ENCODE measurements around the gene USP3.

DNA sequence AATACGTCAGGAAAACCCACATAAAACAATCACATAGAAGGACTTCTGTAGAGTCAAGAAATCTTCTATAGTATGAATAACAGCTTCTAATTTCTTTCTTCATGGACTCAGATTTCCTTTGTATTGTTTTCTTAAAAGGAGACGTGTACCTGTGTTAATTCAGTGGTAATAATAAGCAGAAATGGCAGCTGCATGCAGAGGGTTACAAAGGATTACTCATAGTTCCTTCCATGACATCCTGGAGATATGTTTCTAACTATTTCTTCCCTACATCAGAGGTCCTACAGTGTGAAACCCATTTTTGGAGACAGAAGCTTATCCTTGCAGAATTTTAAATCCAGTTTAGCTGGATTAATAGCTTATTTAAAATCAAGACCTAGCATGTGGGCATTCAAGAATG is 128.9 kb downstream of the USP3 start:
- TF ChIP-seq, protein P1, sequence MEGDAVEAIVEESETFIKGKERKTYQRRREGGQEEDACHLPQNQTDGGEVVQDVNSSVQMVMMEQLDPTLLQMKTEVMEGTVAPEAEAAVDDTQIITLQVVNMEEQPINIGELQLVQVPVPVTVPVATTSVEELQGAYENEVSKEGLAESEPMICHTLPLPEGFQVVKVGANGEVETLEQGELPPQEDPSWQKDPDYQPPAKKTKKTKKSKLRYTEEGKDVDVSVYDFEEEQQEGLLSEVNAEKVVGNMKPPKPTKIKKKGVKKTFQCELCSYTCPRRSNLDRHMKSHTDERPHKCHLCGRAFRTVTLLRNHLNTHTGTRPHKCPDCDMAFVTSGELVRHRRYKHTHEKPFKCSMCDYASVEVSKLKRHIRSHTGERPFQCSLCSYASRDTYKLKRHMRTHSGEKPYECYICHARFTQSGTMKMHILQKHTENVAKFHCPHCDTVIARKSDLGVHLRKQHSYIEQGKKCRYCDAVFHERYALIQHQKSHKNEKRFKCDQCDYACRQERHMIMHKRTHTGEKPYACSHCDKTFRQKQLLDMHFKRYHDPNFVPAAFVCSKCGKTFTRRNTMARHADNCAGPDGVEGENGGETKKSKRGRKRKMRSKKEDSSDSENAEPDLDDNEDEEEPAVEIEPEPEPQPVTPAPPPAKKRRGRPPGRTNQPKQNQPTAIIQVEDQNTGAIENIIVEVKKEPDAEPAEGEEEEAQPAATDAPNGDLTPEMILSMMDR (conservative IDR thresholded peaks at IDR 0.05 in 1 of 2, IDR thresholded peaks at IDR 0.05 in 1 of 2; ENCODE audit: low read depth in 1 of 2, low read length in 2 of 2), result no peak
- TF ChIP-seq EZH2 (IDR thresholded peaks at IDR 0.05; ENCODE audit: low read length, missing control alignments), result no peak
